ENCODE data around the gene REXO1.

Gene REXO1

GRCh38 chr19:1823539-1824251, 24.6 kb downstream of the REXO1 start:
- CTCF ChIA-PET, result interaction anchor here (0.6 to 1.0 kb wide), 5 partner anchors 14 to 151 kb away, joined by 3 to 5 read pairs (median 5); no protein-coding TSS in a partner anchor
- POLR2A ChIA-PET (ENCODE audit: low non-redundant PET), result no interaction called here
- TF ChIP-seq CTCF (conservative IDR thresholded peaks at IDR 0.05; ENCODE audit: low read depth), result no peak
- DNase-seq (ENCODE audit: low spot score), result no peak
- peak overlapping the region; percentile 29; the same call in 1 of the 2 replicates for H3K27ac ChIP-seq

GRCh38 chr19:1823020-1823419, 25.3 kb downstream of the REXO1 start:
- TF ChIP-seq CTCF (conservative IDR thresholded peaks at IDR 0.05; ENCODE audit: low read depth), result no peak
- POLR2A ChIA-PET (ENCODE audit: low non-redundant PET), result no interaction called here
- DNase-seq (ENCODE audit: low spot score), result no peak
- H3K27ac ChIP-seq, result peak overlapping the region; percentile 29; the same call in 1 of the 2 replicates
- CTCF ChIA-PET, result interaction anchor here (0.6 to 1.0 kb wide), 5 partner anchors 11 to 151 kb away, joined by 3 to 5 read pairs (median 4); no protein-coding TSS in a partner anchor

GRCh38 chr19:1822210-1822609, 26.1 kb downstream of the REXO1 start:
- CTCF ChIA-PET, result interaction anchor here (1.0 kb wide), 2 partner anchors 16 to 150 kb away, joined by 3 to 4 read pairs; no protein-coding TSS in a partner anchor

GRCh38 chr19:1819341-1820255, 28.7 kb downstream of the REXO1 start:
- no peak overlapping the region for H3K27ac ChIP-seq
- TF ChIP-seq CTCF (conservative IDR thresholded peaks at IDR 0.05; ENCODE audit: low read depth), result no peak
- POLR2A ChIA-PET (ENCODE audit: low non-redundant PET), result no interaction called here
- CTCF ChIA-PET, result interaction anchor here (0.7 to 1.6 kb wide), 2 partner anchors 12 to 147 kb away, joined by 3 to 5 read pairs; no protein-coding TSS in a partner anchor
- DNase-seq (ENCODE audit: low spot score), result no peak

More at GRCh38 chr19:1822210-1822609, 26.1 kb downstream of the REXO1 start:
- TF ChIP-seq CTCF (conservative IDR thresholded peaks at IDR 0.05; ENCODE audit: low read depth), result no peak
- POLR2A ChIA-PET (ENCODE audit: low non-redundant PET), result no interaction called here
- peak overlapping the region; percentile 16; the same call in 1 of the 2 replicates for H3K27ac ChIP-seq
- no peak for DNase-seq (ENCODE audit: low spot score)

- ChIA-PET POLR2A (ENCODE audit: low non-redundant PET) (no interaction called here), CTCF (interaction anchor here (0.6 to 1.6 kb wide), 2 partner anchors 13 to 146 kb away, joined by 5 to 7 read pairs; no protein-coding TSS in a partner anchor)
- H3K27ac ChIP-seq, result peak overlapping the region; percentile 29
- no peak for DNase-seq (ENCODE audit: low spot score)
- TF ChIP-seq CTCF (conservative IDR thresholded peaks at IDR 0.05; ENCODE audit: low read depth), result no peak
Measured at GRCh38 chr19:1818549-1819195, 29.6 kb downstream of the REXO1 start.

Measured in RWPE1 (cell line).